ENCODE results near the gene SNX1.

SNX1 gene

GRCh38 chr15:64155802-64156651, 60.2 kb downstream of the SNX1 start:
- DNase-seq (ENCODE audit: low read depth), result no peak
- H3K4me3 ChIP-seq (ENCODE audit: low read length), result no peak overlapping the region
- no peak for TF ChIP-seq CTCF (conservative IDR thresholded peaks at IDR 0.05; ENCODE audit: low read depth, low read length)

- TF ChIP-seq CTCF (conservative IDR thresholded peaks at IDR 0.05; ENCODE audit: low read depth, low read length), result no peak
- DNase-seq (ENCODE audit: low read depth), result no peak
- H3K4me3 ChIP-seq (ENCODE audit: low read length), result no peak overlapping the region
Measured at GRCh38 chr15:64156652-64157331, 61.0 kb downstream of the SNX1 start.

- H3K4me3 ChIP-seq (ENCODE audit: low read length), result no peak overlapping the region
- no peak for TF ChIP-seq CTCF (conservative IDR thresholded peaks at IDR 0.05; ENCODE audit: low read depth, low read length)
- no peak for DNase-seq (ENCODE audit: low read depth)
Measured at GRCh38 chr15:64157599-64158125, 61.9 kb downstream of the SNX1 start.

GRCh38 chr15:64158363-64159134, 62.8 kb downstream of the SNX1 start:
- no peak for TF ChIP-seq CTCF (conservative IDR thresholded peaks at IDR 0.05; ENCODE audit: low read depth, low read length)
- DNase-seq (ENCODE audit: low read depth), result no peak
- H3K4me3 ChIP-seq (ENCODE audit: low read length), result no peak overlapping the region

GRCh38 chr15:64161688-64162477, 66.1 kb downstream of the SNX1 start:
- peak overlapping the region; percentile 91 for H3K4me3 ChIP-seq (ENCODE audit: low read length)
- no peak for TF ChIP-seq CTCF (conservative IDR thresholded peaks at IDR 0.05; ENCODE audit: low read depth, low read length)
- no peak for DNase-seq (ENCODE audit: low read depth)

GRCh38 chr15:64162478-64162868, 66.7 kb downstream of the SNX1 start:
- no peak for TF ChIP-seq CTCF (conservative IDR thresholded peaks at IDR 0.05; ENCODE audit: low read depth, low read length)
- H3K4me3 ChIP-seq (ENCODE audit: low read length), result peak overlapping the region; percentile 91

More at GRCh38 chr15:64162478-64162868, 66.7 kb downstream of the SNX1 start:
- DNase-seq (ENCODE audit: low read depth), result no peak

Data from retinal pigment epithelial cell (primary cell).